GM23248 (cell line): ENCODE measurements around the gene SPTLC1. TPM values are rescaled to one million over a fixed set of nuclear protein-coding genes. Genes with fewer than 3 reads are reported as not detected.

Experiments used
- DNase-seq: peaks from one replicate; pipeline ENCODE4 v3.0.0-alpha.2; 2015
- H2AFZ ChIP-seq: fragments of 200-600 bp; sonication (generic); 2 replicates; pipeline ENCODE4 v1.6.1; 2016; ENCODE audit warnings: antibody characterized with exemption
- H3F3A ChIP-seq: fragments of 200-600 bp; sonication (generic); 2 replicates; pipeline ENCODE4 v1.6.1; 2016; ENCODE audit warnings: mild to moderate bottlenecking, antibody characterized with exemption, mixed run types; ENCODE audit not compliant: insufficient read depth
- H3K27ac ChIP-seq: fragments of 200-600 bp; sonication (generic); 2 replicates; pipeline ENCODE4 v1.5.1; 2016; ENCODE audit warnings: mild to moderate bottlenecking
- H3K27me3 ChIP-seq: fragments of 200-600 bp; sonication (generic); replicated peaks from 2 replicates; pipeline ENCODE4 v1.6.1; 2016; ENCODE audit warnings: mild to moderate bottlenecking; ENCODE audit not compliant: insufficient read depth
- H3K36me3 ChIP-seq: fragments of 200-600 bp; sonication (generic); 2 replicates; pipeline ENCODE4 v1.6.1; 2016; ENCODE audit warnings: low read depth, mild to moderate bottlenecking
- H3K4me1 ChIP-seq: fragments of 200-600 bp; sonication (generic); 2 replicates; pipeline ENCODE4 v1.6.1; 2016; ENCODE audit warnings: mild to moderate bottlenecking; ENCODE audit not compliant: insufficient read depth
- H3K4me2 ChIP-seq: fragments of 200-600 bp; sonication (generic); one replicate; pipeline ENCODE4 v1.6.1; 2016; ENCODE audit warnings: mild to moderate bottlenecking; ENCODE audit not compliant: unreplicated experiment
- H3K4me3 ChIP-seq: fragments of 200-600 bp; sonication (generic); 2 replicates; pipeline ENCODE4 v1.5.1; 2016; ENCODE audit warnings: mild to moderate bottlenecking
- H3K79me2 ChIP-seq: fragments of 200-600 bp; sonication (generic); 2 replicates; pipeline ENCODE4 v1.6.1; 2016; ENCODE audit warnings: mild to moderate bottlenecking; ENCODE audit not compliant: insufficient read depth
- H3K9ac ChIP-seq: fragments of 200-600 bp; sonication (generic); 2 replicates; pipeline ENCODE4 v1.6.1; 2016; ENCODE audit warnings: mild to moderate bottlenecking
- H3K9me2 ChIP-seq: fragments of 200-600 bp; sonication (generic); 2 replicates; pipeline ENCODE4 v1.6.1; 2016; ENCODE audit warnings: mixed run types, mild to moderate bottlenecking, moderate library complexity; ENCODE audit not compliant: insufficient read depth
- H3K9me3 ChIP-seq: fragments of 200-600 bp; sonication (generic); one replicate; pipeline ENCODE4 v1.6.1; 2017; ENCODE audit warnings: low read depth
- H4K20me1 ChIP-seq: fragments of 200-600 bp; sonication (generic); 2 replicates; pipeline ENCODE4 v1.6.0; 2016; ENCODE audit not compliant: insufficient read depth
- EZH2 ChIP-seq: fragments of 200-600 bp; sonication (generic); IDR thresholded peaks from 2 replicates; pipeline ENCODE4 v1.6.1; 2018; ENCODE audit warnings: antibody characterized with exemption, mild to moderate bottlenecking; ENCODE audit not compliant: insufficient read depth, poor library complexity, severe bottlenecking
- EZH2phosphoT487 ChIP-seq: fragments of 200-600 bp; sonication (generic); IDR thresholded peaks from 2 replicates; pipeline ENCODE4 v1.6.1; 2018; ENCODE audit warnings: antibody characterized with exemption, moderate library complexity, mild to moderate bottlenecking, low read depth; ENCODE audit not compliant: insufficient read depth
- WGBS, 2 experiments: methylation state at CpG; one replicate each; pipeline ENCODE4 v1.1.6; 2015 to 2017; ENCODE audit warnings: low lambda C conversion rate in 2 of 2, low coverage in 1 of 2; ENCODE audit errors: missing lambda C conversion rate in 2 of 2; 5-methylcytosine and 5-hydroxymethylcytosine counted together
- in situ Hi-C: fragments of 300-500 bp; cut with MboI; formaldehyde crosslinking; loops from 2 replicates; pipeline ENCODE4 v1.15.0; 2020
- polyA plus RNA-seq: library from polyadenylated mRNA; unstranded; fragments of >200 nt; fragmentation: Nextera tagmentation; extraction: Ambion mirVana; gene quantifications from 2 replicates; pipeline ENCODE4 v1.2.1, GENCODE V29; 2016
- total RNA-seq: library from RNA; depleted of rRNA; stranded (reverse); fragments of >200 nt; shearing (Covaris generic); gene quantifications from 2 replicates; pipeline ENCODE4 v1.2.3, GENCODE V29; 2014

SPTLC1 gene
- total and polyA plus RNA-seq, 2 experiments from 2014 or later = 115 to 142 TPM

DNA sequence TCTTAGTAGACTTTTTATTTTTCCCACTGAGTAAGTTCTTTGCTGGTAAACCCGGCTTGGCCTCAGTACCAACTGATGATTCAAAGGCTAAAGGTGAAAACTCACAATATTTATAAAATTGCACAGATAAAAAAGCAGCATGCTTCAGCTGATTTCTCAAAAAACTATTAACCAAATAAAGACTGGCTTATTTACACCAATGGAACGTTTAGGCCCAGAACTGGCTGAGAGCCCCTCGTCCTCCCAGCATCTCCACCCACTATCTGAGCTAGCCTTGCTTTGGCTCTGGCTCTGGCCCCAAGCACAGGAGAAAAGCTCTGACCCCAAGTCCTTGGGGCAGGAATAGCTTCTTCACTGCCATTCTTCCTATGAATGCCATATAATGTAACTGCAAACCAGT lies 68.5 kb downstream of the SPTLC1 start:
- no peak for DNase-seq
- Histone ChIP-seq H3K9me2 (no peaks in the 10 kb centered on the region), H4K20me1 (no peaks in the 10 kb centered on the region), H3K79me2 (0 out of 2 replicates have a peak, but pooled peaks cover 4% of the 10 kb centered on the region), H3K9me3 (no peaks in the 10 kb centered on the region), H3F3A (no peaks in the 10 kb centered on the region), H3K4me2 (no peak overlapping the region), H3K4me1 (no peaks in the 10 kb centered on the region), H3K4me3 (no peak overlapping the region), H3K27ac (no peak overlapping the region), H3K27me3 (no peaks in the 10 kb centered on the region), H3K36me3 (peaks cover 68% of the 10 kb centered on the region), H2AFZ (no peak overlapping the region), H3K9ac (no peak overlapping the region)
- in situ Hi-C loops = no loop called here
- WGBS, 2 experiments = 82 to 84% methylated on average over 3 of the region's 3 CpGs
- no peak for TF ChIP-seq EZH2phosphoT487
- no peak for TF ChIP-seq EZH2

DNA sequence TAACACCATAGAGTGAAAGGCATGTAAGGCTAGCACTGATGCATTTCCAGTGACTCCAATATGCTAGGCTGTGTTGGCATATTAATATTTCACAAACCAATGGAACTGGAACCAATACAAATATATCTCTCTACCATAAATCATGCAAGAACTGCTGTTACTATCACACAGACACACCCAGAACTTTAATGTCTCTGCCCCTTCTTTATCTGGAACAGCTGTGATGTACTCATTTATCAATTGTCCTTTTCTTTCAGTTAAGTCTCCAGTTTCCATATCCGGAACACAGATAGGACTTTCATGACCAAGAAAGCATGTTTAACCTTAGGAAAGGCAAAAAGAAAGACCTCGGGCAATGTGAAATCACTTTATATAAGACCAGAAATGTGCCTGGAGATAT lies 70.3 kb downstream of the SPTLC1 start:
- Histone ChIP-seq H3K4me1 (no peaks in the 10 kb centered on the region), H3K9ac (no peak overlapping the region), H3K9me2 (no peaks in the 10 kb centered on the region), H3K9me3 (no peaks in the 10 kb centered on the region), H3K36me3 (peaks cover 76% of the 10 kb centered on the region), H3K79me2 (no peaks in the 10 kb centered on the region), H3K27me3 (no peaks in the 10 kb centered on the region), H4K20me1 (no peaks in the 10 kb centered on the region), H3K27ac (no peak overlapping the region), H3K4me3 (no peak overlapping the region), H2AFZ (no peak overlapping the region), H3K4me2 (no peak overlapping the region), H3F3A (no peaks in the 10 kb centered on the region)
- in situ Hi-C loops = no loop called here
- TF ChIP-seq EZH2 (no peak), EZH2phosphoT487 (no peak)
- DNase-seq = no peak
- 75 to 76% methylated on average over 2 of the region's 2 CpGs for WGBS, 2 experiments

DNA sequence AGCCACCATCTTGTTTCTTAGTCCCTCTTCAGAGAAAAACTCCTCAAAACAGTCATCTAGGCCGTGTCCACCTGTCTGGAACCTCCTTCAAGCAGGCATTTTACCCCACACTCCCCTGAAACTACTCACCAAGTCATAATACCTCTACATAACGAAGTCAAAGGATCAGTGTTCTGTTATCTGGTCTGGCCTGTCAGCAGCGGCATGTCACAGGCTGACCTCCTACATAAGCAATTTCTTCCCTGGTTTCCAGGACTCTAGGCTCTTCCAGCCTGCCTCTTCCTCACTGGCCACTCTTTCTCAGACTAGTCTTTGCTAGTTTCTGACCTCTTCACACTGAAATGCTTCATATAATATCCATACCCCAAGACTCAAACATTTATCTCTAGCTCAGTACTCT lies 72.2 kb downstream of the SPTLC1 start:
- H3K79me2 ChIP-seq = no peaks in the 10 kb centered on the region
- TF ChIP-seq EZH2phosphoT487 (no peak), EZH2 (no peak)
- H2AFZ ChIP-seq = no peak overlapping the region
- WGBS, 2 experiments = 99% methylated on average over 3 of the region's 3 CpGs
- H3F3A ChIP-seq = no peaks in the 10 kb centered on the region
- no peak overlapping the region for H3K27ac ChIP-seq
- no peaks in the 10 kb centered on the region for H3K9me2 ChIP-seq
- H3K9me3 ChIP-seq = no peaks in the 10 kb centered on the region
- no peaks in the 10 kb centered on the region for H3K27me3 ChIP-seq
- H3K9ac ChIP-seq = no peak overlapping the region
- H3K4me1 ChIP-seq = no peaks in the 10 kb centered on the region
- H3K4me2 ChIP-seq = no peak overlapping the region
- in situ Hi-C loops = no loop called here
- DNase-seq = no peak
- peaks cover 62% of the 10 kb centered on the region for H3K36me3 ChIP-seq
- H3K4me3 ChIP-seq = no peak overlapping the region
- H4K20me1 ChIP-seq = no peaks in the 10 kb centered on the region

DNA sequence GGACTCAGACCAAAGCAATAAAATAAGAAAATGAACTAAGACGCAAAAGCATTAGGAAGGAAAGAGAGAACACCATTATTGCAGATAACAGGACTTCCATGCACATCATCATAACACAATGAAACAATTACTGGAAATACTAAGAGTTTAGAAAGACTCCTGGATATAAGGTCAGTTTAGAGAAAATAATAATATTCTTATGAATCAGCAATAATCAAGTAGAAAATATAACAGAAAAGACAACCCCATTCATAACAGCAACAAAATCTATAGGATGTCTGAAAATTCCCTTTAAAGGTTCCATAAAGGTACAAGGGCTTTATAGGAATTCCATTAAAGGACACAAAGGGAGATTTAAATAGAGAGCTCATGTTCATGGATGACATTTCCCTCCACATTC lies 73.0 kb downstream of the SPTLC1 start:
- Histone ChIP-seq H3K79me2 (no peaks in the 10 kb centered on the region), H3K9ac (no peak overlapping the region), H3K27ac (no peak overlapping the region), H3K9me3 (no peaks in the 10 kb centered on the region), H3F3A (no peaks in the 10 kb centered on the region), H3K4me3 (no peak overlapping the region), H3K36me3 (peaks cover 67% of the 10 kb centered on the region), H3K9me2 (no peaks in the 10 kb centered on the region), H3K4me1 (no peaks in the 10 kb centered on the region), H2AFZ (no peak overlapping the region), H3K4me2 (no peak overlapping the region), H3K27me3 (no peaks in the 10 kb centered on the region), H4K20me1 (no peaks in the 10 kb centered on the region)
- no peak for DNase-seq
- TF ChIP-seq EZH2 = no peak
- TF ChIP-seq EZH2phosphoT487 = no peak
- 100% methylated on average over 1 of the region's 1 CpG for WGBS, 2 experiments
- in situ Hi-C loops = no loop called here

DNA sequence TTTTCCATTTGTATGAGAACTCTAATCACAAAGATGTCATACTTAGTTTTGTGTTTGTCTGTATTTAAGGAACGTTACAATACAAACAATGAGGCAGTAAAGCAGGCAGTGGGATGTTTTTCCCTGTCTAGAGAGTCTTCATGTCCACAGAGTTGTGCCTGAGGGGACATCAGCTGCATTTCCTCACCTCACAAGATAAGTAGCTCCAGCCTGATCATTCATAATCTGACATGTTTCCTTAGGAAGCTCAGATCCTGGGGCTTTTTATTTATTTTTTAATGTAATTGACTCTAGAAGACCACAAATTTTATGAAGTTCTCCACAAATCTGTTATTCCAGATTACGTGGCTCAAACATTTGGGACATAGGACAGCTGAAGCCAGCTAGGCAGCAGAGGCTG lies 78.5 kb downstream of the SPTLC1 start:
- H3F3A ChIP-seq = peaks cover 7% of the 10 kb centered on the region; the same call in 1 of the 2 replicates
- in situ Hi-C loops = no loop called here
- no peaks in the 10 kb centered on the region for H3K9me2 ChIP-seq
- no peaks in the 10 kb centered on the region for H3K27me3 ChIP-seq
- H3K9me3 ChIP-seq = no peaks in the 10 kb centered on the region
- TF ChIP-seq EZH2phosphoT487 = no peak
- no peak for TF ChIP-seq EZH2
- peaks cover 5% of the 10 kb centered on the region; the same call in 1 of the 2 replicates for H3K4me1 ChIP-seq
- no peak overlapping the region for H2AFZ ChIP-seq
- no peaks in the 10 kb centered on the region for H4K20me1 ChIP-seq
- no peak overlapping the region for H3K4me3 ChIP-seq
- no peak for DNase-seq
- no peak overlapping the region for H3K4me2 ChIP-seq
- H3K27ac ChIP-seq = no peak overlapping the region
- no peak overlapping the region for H3K9ac ChIP-seq
- no peaks in the 10 kb centered on the region for H3K79me2 ChIP-seq
- H3K36me3 ChIP-seq = peaks cover 23% of the 10 kb centered on the region
- WGBS, 2 experiments = 97 to 98% methylated on average over 2 of the region's 2 CpGs
